Gastroesophageal sphincter (tissue), 3 donors: ENCODE measurements around the gene QARS1.

ENCODE experiments used
- POLR2A ChIP-seq, 2 donors: fragments of 450-650 bp; IDR thresholded peaks; one replicate each; pipeline ENCODE4 v1.6.1; 2017; ENCODE audit warnings: antibody characterized with exemption in 2 of 2, mild to moderate bottlenecking in 2 of 2, moderate library complexity in 1 of 2
- TF ChIP-seq, protein P1 (sequence below), 4 experiments: fragments of 200-600 bp in 2 of 4; fragments of 450-650 bp in 2 of 4; sonication (generic) in 1 of 4; IDR thresholded peaks; one replicate each; pipeline ENCODE4 v1.5.1; 2017 to 2019; ENCODE audit warnings: antibody characterized with exemption in 4 of 4, mild to moderate bottlenecking in 2 of 4, moderate library complexity in 2 of 4

DNA sequence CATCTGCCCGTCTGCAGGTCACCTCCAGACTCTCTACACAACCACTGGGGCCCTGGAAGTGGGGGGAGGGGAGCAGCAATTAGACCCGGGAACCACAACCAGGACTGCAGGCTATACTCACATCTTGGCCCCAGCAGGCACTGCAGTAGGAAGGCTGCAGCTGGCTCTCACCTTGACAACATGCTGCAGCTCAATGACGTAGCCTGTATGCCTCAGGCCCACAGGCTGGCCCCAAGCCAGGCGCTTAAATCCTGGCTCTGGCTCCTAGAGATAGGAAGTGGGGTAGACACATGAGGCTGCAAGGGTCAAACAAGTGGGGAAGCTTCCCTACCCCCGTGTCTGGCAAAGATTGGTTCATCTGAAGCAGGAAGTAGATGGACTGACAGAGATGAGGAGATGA, 6.1 kb downstream of the QARS1 start:
- TF ChIP-seq, protein P1, sequence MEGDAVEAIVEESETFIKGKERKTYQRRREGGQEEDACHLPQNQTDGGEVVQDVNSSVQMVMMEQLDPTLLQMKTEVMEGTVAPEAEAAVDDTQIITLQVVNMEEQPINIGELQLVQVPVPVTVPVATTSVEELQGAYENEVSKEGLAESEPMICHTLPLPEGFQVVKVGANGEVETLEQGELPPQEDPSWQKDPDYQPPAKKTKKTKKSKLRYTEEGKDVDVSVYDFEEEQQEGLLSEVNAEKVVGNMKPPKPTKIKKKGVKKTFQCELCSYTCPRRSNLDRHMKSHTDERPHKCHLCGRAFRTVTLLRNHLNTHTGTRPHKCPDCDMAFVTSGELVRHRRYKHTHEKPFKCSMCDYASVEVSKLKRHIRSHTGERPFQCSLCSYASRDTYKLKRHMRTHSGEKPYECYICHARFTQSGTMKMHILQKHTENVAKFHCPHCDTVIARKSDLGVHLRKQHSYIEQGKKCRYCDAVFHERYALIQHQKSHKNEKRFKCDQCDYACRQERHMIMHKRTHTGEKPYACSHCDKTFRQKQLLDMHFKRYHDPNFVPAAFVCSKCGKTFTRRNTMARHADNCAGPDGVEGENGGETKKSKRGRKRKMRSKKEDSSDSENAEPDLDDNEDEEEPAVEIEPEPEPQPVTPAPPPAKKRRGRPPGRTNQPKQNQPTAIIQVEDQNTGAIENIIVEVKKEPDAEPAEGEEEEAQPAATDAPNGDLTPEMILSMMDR (IDR thresholded peaks at IDR 0.05), result no peak
- TF ChIP-seq POLR2A (IDR thresholded peaks at IDR 0.05), result no peak
